ACC112 (cell line): ENCODE results near the gene DLD.

Experiments used
- H2AFZ ChIP-seq: fragments of 200-600 bp; sonication (generic); one replicate; pipeline ENCODE4 v1.6.0; 2017; ENCODE audit warnings: antibody characterized with exemption, low read length; ENCODE audit not compliant: unreplicated experiment
- H3K27ac ChIP-seq: fragments of 200-600 bp; sonication (generic); 2 replicates; pipeline ENCODE4 v1.5.1; 2014; ENCODE audit warnings: low read depth, mild to moderate bottlenecking, antibody characterized with exemption, low read length, moderate library complexity
- H3K27me3 ChIP-seq: fragments of 200-600 bp; sonication (generic); 2 replicates; pipeline ENCODE4 v1.6.1; 2014; ENCODE audit warnings: mild to moderate bottlenecking, antibody characterized with exemption, low read length, moderate library complexity, mixed read lengths; ENCODE audit not compliant: insufficient read depth
- H3K36me3 ChIP-seq: fragments of 200-600 bp; sonication (generic); 2 replicates; pipeline ENCODE4 v1.6.1; 2016; ENCODE audit warnings: mild to moderate bottlenecking, antibody characterized with exemption, low read length, moderate library complexity, mixed read lengths; ENCODE audit not compliant: insufficient read depth
- H3K4me1 ChIP-seq: fragments of 200-600 bp; sonication (generic); one replicate; pipeline ENCODE4 v1.6.1; 2016; ENCODE audit warnings: low read length, mixed read lengths; ENCODE audit not compliant: insufficient read depth, unreplicated experiment, control insufficient read depth
- H3K4me3 ChIP-seq: fragments of 200-600 bp; sonication (generic); 2 replicates; pipeline ENCODE4 v1.5.1; 2014; ENCODE audit warnings: mild to moderate bottlenecking, low read depth, low read length
- H3K79me2 ChIP-seq: fragments of 200-600 bp; sonication (generic); one replicate; pipeline ENCODE4 v1.6.0; 2016; ENCODE audit warnings: low read length; ENCODE audit not compliant: control insufficient read depth, unreplicated experiment, insufficient read depth

DLD gene

GRCh38 chr7:107958764-107959526 lies 68.0 kb downstream of the DLD start:
- Histone ChIP-seq H3K4me1 (peaks cover 24% of the 10 kb centered on the region), H3K27me3 (no peaks in the 10 kb centered on the region), H3K79me2 (no peaks in the 10 kb centered on the region), H3K27ac (peak overlapping the region; percentile 62), H3K36me3 (peaks cover 60% of the 10 kb centered on the region), H3K4me3 (no peak overlapping the region), H2AFZ (no peak overlapping the region)

- H3K4me1 ChIP-seq: peaks cover 24% of the 10 kb centered on the region
- H3K4me3 ChIP-seq: no peak overlapping the region
- peaks cover 3% of the 10 kb centered on the region for H3K79me2 ChIP-seq
- no peak overlapping the region for H2AFZ ChIP-seq
- peaks cover 65% of the 10 kb centered on the region for H3K36me3 ChIP-seq
- H3K27ac ChIP-seq: peak overlapping the region; percentile 62; the same call in 1 of the 2 replicates
- H3K27me3 ChIP-seq: no peaks in the 10 kb centered on the region
These were observed 68.5 kb downstream of the DLD start for GRCh38 chr7:107959527-107959898.

- Histone ChIP-seq H3K27me3 (no peaks in the 10 kb centered on the region), H3K4me3 (no peak overlapping the region), H2AFZ (no peak overlapping the region), H3K36me3 (peaks cover 66% of the 10 kb centered on the region), H3K27ac (no peak overlapping the region), H3K4me1 (peaks cover 24% of the 10 kb centered on the region), H3K79me2 (peaks cover 3% of the 10 kb centered on the region)
These were observed 69.3 kb downstream of the DLD start for GRCh38 chr7:107960272-107960671.

DNA sequence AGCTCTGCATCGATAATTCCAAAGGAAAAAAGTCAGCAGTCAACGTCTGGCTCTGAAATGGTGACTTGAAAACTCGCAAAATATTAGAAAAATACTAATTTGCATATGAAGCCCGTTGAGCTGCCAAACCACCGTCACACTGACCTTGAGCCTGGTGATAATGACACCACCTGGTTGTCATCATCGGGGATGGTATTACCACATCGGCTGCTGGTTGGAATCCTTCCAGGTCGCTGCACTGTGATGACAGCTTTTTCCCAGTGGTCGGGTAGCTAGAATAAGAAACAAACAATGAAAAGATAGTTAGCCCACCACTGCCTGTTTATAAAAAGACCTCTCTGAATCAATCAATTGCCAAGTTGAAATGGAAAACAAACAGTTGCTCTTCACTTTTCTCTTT lies 70.4 kb downstream of the DLD start:
- Histone ChIP-seq H3K27ac (peak overlapping the region; percentile 25; the same call in 1 of the 2 replicates), H3K36me3 (peaks cover 68% of the 10 kb centered on the region), H3K79me2 (peaks cover 3% of the 10 kb centered on the region), H3K27me3 (no peaks in the 10 kb centered on the region), H2AFZ (no peak overlapping the region), H3K4me1 (peaks cover 24% of the 10 kb centered on the region), H3K4me3 (no peak overlapping the region)

DNA sequence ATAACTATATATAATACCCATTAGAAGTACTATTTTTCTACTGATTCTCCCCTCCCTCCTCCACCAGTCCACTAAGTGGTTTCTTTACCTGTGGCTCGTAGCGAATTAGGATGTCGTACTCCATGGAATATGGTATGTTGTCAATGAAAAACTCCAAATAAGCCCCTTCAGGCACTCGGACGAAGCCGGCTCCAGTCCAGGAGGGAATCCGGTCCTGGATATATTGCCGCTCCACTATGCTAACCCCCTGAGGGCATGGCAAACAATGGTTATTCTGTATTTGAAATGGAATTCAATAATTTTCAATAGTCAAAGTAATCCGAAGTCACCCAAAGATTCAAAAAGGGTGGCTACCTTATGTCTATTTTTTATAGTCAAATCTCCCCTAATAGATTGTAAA lies 71.8 kb downstream of the DLD start:
- Histone ChIP-seq H3K4me3 (no peak overlapping the region), H3K36me3 (peaks cover 64% of the 10 kb centered on the region), H3K4me1 (peaks cover 25% of the 10 kb centered on the region), H3K79me2 (peaks cover 6% of the 10 kb centered on the region), H3K27me3 (no peaks in the 10 kb centered on the region), H3K27ac (no peak overlapping the region), H2AFZ (no peak overlapping the region)

- peaks cover 6% of the 10 kb centered on the region for H3K79me2 ChIP-seq
- H3K27me3 ChIP-seq: no peaks in the 10 kb centered on the region
- no peak overlapping the region for H3K27ac ChIP-seq
- H3K36me3 ChIP-seq: peaks cover 63% of the 10 kb centered on the region
- no peak overlapping the region for H2AFZ ChIP-seq
- no peak overlapping the region for H3K4me3 ChIP-seq
- peaks cover 9% of the 10 kb centered on the region for H3K4me1 ChIP-seq
These were observed 73.5 kb downstream of the DLD start for GRCh38 chr7:107964510-107964909.

DNA sequence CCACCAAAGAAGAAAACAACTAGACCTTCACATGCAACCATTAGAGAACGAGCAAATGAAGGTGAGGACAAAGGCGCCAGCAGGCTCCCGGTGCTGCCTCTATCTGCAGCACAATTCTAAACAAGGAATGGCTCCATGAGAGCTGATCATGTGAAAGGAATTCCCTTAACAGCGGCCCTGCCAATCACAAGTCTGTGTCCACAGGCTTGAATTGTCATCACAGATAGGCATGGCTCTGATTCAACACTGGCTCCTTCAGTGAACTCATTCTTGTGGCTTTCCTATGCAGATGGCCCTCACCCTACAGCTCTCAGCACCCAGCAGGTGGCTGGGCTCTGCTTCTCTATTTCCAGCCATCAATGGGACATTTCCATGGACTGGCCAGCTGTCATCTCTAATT lies 75.7 kb downstream of the DLD start:
- Histone ChIP-seq H3K4me1 (peaks cover 14% of the 10 kb centered on the region), H3K36me3 (peaks cover 54% of the 10 kb centered on the region), H3K4me3 (no peak overlapping the region), H2AFZ (no peak overlapping the region), H3K27ac (peak overlapping the region; percentile 32; the same call in 1 of the 2 replicates), H3K79me2 (peaks cover 8% of the 10 kb centered on the region), H3K27me3 (no peaks in the 10 kb centered on the region)

- no peak overlapping the region for H3K27ac ChIP-seq
- peaks cover 8% of the 10 kb centered on the region for H3K79me2 ChIP-seq
- H3K27me3 ChIP-seq: no peaks in the 10 kb centered on the region
- H3K4me3 ChIP-seq: no peak overlapping the region
- H3K36me3 ChIP-seq: peaks cover 48% of the 10 kb centered on the region
- peaks cover 21% of the 10 kb centered on the region for H3K4me1 ChIP-seq
- H2AFZ ChIP-seq: no peak overlapping the region
These were observed 76.4 kb downstream of the DLD start for GRCh38 chr7:107967420-107967819.

- Histone ChIP-seq H3K4me1 (peaks cover 31% of the 10 kb centered on the region), H3K4me3 (no peak overlapping the region), H3K79me2 (peaks cover 11% of the 10 kb centered on the region), H3K27ac (no peak overlapping the region), H3K36me3 (peaks cover 48% of the 10 kb centered on the region), H3K27me3 (no peaks in the 10 kb centered on the region), H2AFZ (no peak overlapping the region)
These were observed 77.5 kb downstream of the DLD start for GRCh38 chr7:107968449-107968848.

- Histone ChIP-seq H3K79me2 (peaks cover 8% of the 10 kb centered on the region), H2AFZ (no peak overlapping the region), H3K27me3 (no peaks in the 10 kb centered on the region), H3K4me3 (no peak overlapping the region), H3K4me1 (peaks cover 36% of the 10 kb centered on the region), H3K36me3 (peaks cover 48% of the 10 kb centered on the region), H3K27ac (no peak overlapping the region)
These were observed 78.9 kb downstream of the DLD start for GRCh38 chr7:107969856-107970255.
